Fibroblast of upper back skin (primary cell): ENCODE data around the gene TMC1.

Experiments used
- DNase-seq: peaks from one replicate; pipeline ENCODE4 v3.0.0-alpha.2; 2013

TMC1 gene

DNA sequence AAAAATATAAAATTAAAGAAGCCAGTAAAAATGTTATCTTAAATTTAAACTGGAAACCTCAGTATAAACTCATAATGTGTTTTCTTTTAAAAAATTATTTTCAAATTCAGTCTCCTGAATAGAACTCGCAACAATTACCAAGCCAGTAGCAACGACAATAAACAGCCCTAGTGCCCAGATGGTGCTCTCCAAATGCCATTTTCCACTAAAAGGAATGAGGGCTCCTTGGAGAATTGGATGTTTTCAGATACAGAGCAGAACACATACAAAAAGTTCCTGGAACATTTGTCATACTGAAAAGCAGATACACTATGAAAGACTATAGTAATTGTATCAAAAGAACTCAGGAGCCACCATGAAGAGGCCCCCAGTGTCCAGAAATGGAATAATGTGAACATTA is 97.4 kb downstream of the TMC1 start:
- DNase-seq, result no peak

- no peak for DNase-seq
Observed at GRCh38 chr9:72622186-72622585, 100.8 kb downstream of the TMC1 start.

DNA sequence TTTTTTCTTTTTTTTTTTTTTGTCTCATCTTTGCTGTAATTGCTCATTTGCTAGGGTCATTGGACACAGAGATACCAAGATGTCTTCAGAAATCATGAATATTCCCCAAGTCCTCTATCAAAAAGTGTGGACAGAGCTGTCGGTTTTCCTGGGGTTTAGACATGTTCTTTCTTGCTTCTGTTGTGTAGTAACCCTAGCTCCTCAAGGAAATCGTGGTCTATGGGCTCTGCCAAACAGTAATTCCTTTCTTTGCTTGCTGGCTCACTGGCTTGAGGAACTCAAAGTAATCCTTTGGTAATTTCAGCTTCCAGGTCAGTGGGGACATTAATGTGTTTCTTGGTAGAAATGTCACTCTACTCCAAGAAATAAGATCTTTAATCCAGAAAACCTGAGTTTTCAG is 101.7 kb downstream of the TMC1 start:
- DNase-seq, result peak; percentile 14

DNA sequence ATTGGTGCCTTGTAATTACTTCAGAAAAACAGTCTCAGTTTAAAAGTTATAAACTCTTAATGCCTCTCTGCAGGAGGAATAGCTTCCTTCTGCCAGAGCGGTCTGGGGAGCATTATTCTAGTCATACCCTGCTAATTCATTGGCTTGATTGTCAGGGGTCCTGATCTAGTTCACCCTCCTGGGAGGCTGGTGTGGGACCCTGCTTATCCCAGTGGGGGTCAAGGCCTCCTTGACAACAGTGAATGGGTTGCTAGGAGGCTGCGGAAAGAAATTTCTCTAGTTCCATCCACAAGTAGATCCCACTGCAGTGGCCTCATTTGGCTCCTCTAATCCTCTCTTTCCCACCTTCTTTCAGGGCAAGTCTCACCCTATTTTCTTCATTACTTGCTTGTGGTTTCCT is 105.7 kb downstream of the TMC1 start:
- no peak for DNase-seq

DNA sequence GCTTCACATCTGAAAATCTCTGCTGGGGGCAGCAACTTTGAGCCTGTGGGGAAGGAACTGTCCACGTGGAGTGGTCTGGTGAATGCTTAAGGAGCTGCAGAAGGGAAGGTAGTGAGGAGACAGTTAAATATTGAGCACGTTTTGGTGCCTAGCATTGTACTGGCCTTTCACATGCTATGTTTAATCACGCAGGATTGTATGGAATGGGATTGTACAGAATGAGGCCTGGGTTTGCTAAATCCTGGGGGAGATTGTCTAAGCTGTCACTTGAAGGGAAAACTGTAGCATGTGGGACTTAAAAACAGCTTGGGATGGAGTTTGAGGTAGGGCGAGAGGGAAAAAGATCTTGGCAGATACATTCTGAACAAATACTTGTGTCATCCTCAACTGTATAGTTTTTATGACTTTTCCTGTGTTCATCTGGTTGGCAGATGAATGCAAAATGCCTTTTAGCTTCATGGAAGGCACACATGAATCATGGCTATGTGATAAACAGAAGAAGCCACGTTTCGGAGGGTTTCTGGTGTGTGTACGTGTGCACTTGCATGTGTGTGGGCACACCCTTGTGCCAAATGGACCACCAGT is 106.6 kb downstream of the TMC1 start:
- peak; percentile 29 for DNase-seq

DNA sequence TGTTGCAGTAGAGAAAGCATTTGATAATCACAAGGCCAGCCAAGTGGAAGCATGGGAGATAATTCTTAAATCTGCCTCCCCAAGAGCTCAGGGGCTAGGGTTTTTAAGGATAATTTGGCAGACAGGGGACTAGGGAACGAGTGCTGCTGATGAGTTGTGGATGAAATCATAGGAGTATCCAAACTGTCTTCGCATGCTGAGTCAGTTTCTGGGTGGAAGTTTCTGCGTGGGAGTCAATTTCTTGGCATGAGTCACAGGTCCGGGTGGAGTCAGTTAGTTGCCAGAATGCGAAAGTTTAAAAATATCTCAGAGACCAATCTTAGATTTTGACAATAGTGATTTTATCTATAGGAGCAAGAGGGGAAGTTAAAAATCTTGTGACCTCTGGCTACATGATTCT is 112.6 kb downstream of the TMC1 start:
- DNase-seq, result peak; percentile 34

DNA sequence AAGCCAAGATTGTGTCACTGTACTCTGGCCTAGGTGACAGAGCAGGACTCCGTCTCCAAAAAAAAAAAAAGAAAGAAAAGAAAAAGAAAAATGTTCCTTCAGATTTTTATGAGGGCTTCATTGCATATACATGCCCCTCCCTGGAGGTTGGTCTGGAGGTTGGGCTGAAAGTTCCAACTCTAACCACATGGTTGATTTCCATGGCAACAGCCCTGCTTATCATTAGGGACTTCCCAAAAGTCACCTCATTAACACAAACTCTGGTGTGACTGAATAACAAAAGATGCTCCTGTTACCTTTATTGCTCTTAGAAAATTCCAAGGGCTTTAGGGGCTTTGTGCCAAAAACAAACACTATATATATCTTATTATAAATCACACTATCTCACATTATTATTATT is 113.8 kb downstream of the TMC1 start:
- no peak for DNase-seq

DNA sequence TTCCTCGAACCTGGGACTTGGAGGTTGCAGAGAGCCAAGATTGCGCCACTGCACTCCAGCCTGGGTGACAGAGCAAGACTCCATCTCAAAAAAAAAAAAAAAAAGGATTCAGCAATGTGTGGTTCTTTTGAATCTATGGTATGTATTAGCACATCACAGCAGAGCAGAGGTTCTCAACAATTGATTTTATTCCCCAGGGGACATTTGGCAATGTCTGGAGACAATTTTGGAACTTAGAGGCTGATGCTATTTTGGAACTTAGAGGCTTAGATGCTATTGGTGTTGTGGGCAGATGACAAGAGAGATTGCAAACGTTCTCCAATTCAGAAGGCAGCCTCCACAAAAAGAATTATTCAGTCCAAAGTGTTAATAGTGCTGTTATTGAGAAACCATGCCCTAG is 115.2 kb downstream of the TMC1 start:
- peak; percentile 14 for DNase-seq

GRCh38 chr9:72643651-72644050 is 122.2 kb downstream of the TMC1 start:
- no peak for DNase-seq

DNA sequence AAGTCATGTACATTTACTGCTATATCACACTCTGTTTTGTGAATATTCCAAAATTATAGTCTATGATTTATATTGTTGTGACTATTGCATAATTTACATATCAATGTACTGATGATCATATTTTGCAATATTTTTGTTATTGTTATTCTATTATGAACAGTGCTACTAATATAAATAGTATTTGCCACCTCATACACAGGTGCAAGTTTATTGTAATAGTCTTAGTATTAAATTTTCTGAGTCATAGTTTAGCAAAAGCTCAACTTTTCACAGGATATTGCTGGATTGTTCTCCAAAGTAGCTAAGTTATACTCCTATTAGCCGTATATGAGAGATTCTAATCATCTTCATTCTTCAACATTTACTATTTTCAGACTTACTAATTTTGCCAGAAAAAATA is 124.7 kb downstream of the TMC1 start:
- DNase-seq, result no peak

- no peak for DNase-seq
Observed at GRCh38 chr9:72648324-72649126, 127.1 kb downstream of the TMC1 start.

GRCh38 chr9:72649127-72649442 is 127.7 kb downstream of the TMC1 start:
- DNase-seq, result no peak

DNA sequence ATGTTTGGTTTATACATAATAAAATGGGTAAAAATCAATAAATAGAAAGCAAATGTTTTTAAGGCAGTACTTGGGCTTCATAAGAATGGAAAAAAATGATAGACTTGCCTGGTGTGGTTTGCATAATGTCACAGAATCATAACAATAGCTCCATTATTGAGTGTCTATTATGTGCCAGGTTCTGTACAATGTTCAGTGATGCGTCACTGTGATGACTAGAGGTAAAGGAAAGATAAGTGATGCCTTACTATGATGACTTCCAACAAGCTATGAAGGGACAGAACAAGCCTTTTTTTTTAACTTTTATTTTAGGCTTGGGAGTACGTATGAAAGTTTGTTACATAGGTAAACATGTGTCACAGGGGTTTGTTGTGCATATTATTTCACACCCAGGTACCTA is 128.8 kb downstream of the TMC1 start:
- no peak for DNase-seq

DNA sequence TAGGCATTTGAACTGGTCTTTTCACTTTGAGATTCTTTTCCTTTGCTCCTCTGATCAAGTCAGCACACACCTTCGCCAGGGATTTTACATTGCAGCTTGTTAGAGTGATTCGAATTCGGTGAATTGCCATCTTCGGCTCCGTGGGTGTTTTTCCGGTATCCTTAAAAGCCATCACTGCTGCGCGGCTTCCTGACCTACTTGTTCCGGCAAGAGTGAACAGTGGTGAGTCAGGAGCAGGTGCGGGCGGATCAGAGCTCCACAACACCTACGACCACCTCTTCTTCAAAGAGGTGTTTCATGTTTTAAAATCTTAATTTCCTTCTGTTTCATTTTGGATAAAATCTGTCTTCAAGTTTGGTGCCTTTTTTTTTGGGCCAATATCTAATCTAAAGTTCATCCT is 134.6 kb downstream of the TMC1 start:
- DNase-seq, result no peak

- DNase-seq, result no peak
Observed at GRCh38 chr9:72657023-72657422, 135.6 kb downstream of the TMC1 start.

DNA sequence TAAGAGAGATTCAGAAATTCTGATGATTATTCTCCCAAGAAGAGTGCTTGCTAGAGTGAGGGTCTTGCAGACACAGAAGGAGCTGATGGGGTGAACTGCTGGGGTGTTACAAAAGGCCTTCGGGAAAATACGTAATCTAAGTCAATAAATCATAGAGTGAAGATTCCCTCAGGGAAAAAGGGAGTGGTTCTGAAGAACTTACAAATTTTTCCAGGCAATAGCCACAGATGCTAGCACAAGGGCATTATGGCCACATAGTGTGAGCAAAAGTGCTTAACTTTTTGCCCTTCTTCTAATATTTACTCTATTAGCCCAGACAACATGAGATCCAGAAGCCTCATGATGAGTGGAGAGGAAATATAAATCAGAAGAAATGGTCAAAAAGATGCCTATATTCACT is 137.3 kb downstream of the TMC1 start:
- DNase-seq, result no peak

- peak; percentile 80 for DNase-seq
Observed at GRCh38 chr9:72661401-72662135, 140.2 kb downstream of the TMC1 start.

- DNase-seq, result peak; percentile 87
Observed at GRCh38 chr9:72665421-72665820, 144.0 kb downstream of the TMC1 start.

DNA sequence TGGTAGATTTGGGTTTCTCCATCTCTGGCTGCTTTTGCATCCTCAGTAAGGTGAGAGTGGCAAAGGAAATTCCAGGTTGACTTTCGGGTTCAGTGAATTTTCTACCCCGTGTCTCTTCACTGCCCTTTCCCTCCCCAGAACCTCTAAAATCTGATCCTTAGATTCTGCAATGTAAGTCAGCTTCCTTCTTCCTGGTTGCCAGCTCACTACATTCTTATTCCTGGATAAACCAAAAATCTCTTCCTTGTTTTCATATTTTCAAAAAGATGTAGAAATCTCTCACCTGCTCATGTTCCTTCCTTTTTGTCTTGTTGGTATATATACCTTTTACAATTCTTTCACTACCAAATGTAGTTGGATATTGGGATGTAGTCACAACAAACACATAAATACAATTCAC is 145.8 kb downstream of the TMC1 start:
- no peak for DNase-seq

DNA sequence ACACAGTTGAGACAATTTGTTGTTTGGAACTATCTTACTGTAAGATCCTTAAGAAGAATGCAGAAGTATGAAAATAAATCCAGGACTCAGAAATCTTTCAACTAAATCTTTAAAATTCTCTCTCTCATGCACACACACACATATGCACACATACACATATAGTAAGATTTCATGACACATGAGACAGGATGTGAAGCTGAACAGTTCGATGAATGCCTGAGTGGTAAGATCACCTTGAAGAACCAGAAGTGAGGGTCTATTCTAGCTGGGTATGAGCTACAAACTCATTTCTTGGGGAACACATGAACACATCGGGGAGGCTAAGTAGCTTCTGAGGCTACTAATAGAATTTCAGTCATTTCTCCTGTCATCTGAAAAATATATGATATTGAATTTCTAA is 153.6 kb downstream of the TMC1 start:
- DNase-seq, result peak; percentile 35

DNA sequence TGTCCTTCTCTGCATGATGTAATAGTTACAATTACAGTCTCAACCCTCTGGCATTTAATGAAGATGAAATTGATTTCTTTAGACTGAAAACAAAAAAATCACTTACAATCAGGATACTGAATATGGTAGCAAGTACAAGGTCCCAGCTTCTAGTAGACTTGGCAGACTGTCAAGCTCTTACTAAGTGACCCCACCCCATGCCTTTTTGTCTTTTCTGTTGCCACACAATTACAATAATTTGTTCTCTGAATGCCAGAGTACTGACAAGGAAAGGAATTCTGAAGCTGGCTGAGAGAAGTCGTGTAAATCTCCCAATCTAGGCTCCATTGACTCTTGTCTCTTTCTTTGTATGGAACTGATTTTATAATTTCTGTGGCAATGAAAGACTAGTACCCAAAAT is 154.2 kb downstream of the TMC1 start:
- peak; percentile 65 for DNase-seq

DNA sequence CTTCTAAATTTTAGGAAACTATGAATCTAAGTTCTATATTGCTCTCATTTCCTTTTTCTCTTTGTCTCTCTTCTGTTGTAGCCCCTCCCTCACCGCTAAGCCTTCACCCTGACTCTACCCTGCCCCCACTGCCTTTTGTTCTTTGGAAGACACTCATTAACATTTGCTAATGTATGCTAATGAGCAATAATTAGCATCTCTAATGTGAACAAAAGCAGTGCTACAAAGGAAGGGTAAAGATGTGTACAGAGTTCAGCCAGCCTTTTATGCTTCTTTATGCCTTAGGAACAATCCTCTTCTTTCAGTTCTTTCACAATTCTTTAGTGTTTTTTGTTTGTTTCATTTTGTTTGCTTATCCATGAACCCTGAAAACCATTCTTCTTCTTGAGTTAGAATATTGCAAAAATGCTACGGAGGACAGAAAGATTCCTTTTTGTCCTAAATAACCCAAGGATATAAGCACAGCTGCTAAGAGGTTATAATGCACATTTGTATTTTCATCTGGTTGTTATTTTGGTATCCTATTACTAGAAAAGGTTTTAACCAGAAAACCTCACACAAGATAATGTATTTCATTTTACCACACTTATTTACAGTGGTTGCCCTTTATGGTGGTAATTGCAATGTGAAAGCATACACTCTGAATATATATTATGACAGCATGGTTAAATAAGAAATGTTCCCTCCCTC is 159.3 kb downstream of the TMC1 start:
- DNase-seq, result no peak

- DNase-seq, result no peak
Observed at GRCh38 chr9:72681283-72681630, 159.8 kb downstream of the TMC1 start.

- DNase-seq, result no peak
Observed at GRCh38 chr9:72684615-72685014, 163.2 kb downstream of the TMC1 start.
